Mesothelial cell of epicardium (in vitro differentiated cells): ENCODE data around the gene KRTAP10-2. TPM values are rescaled to one million over a fixed set of nuclear protein-coding genes. Genes with fewer than 3 reads are reported as not detected.
"Not testable (repeated sequence)": the region's sequence is repeated elsewhere in the genome, so short reads cannot be mapped to it uniquely, and the experiment has no call there.

Experiments
- DNase-seq, 2 experiments: peaks; one replicate each; pipeline ENCODE4 v3.0.0; 2021; ENCODE audit warnings: low spot score in 2 of 2; ENCODE audit not compliant: unreplicated experiment in 2 of 2
- H3K27ac Mint-ChIP-seq: 2 replicates; pipeline ENCODE4 v1.8.0; 2021; ENCODE audit warnings: mixed read lengths
- H3K27me3 Mint-ChIP-seq: 2 replicates; pipeline ENCODE4 v1.8.0; 2021; ENCODE audit warnings: low read depth, mixed read lengths
- H3K36me3 Mint-ChIP-seq: 2 replicates; pipeline ENCODE4 v1.8.0; 2021; ENCODE audit warnings: mixed read lengths
- H3K4me1 Mint-ChIP-seq: 2 replicates; pipeline ENCODE4 v1.8.0; 2021; ENCODE audit warnings: mixed read lengths
- H3K4me3 Mint-ChIP-seq: 2 replicates; pipeline ENCODE4 v1.8.0; 2021; ENCODE audit warnings: mild to moderate bottlenecking, moderate library complexity, mixed read lengths
- H3K9me3 Mint-ChIP-seq: 2 replicates; pipeline ENCODE4 v1.8.0; 2021; ENCODE audit warnings: mixed read lengths
- total RNA-seq: library from RNA; stranded (reverse); gene quantifications from 3 replicates; pipeline ENCODE4 v1.2.1, GENCODE V29; 2021
- TF ChIP-seq, protein P1 (sequence below): fragments of 200-600 bp; sonication (generic); IDR thresholded peaks from one replicate; pipeline ENCODE4 v1.5.0; 2021; ENCODE audit warnings: antibody characterized with exemption; ENCODE audit not compliant: unreplicated experiment

Gene KRTAP10-2, protein sequence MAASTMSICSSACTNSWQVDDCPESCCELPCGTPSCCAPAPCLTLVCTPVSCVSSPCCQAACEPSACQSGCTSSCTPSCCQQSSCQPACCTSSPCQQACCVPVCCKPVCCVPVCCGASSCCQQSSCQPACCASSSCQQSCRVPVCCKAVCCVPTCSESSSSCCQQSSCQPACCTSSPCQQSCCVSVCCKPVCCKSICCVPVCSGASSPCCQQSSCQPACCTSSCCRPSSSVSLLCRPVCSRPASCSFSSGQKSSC
- total RNA-seq = not detected in 3 replicates

DNA sequence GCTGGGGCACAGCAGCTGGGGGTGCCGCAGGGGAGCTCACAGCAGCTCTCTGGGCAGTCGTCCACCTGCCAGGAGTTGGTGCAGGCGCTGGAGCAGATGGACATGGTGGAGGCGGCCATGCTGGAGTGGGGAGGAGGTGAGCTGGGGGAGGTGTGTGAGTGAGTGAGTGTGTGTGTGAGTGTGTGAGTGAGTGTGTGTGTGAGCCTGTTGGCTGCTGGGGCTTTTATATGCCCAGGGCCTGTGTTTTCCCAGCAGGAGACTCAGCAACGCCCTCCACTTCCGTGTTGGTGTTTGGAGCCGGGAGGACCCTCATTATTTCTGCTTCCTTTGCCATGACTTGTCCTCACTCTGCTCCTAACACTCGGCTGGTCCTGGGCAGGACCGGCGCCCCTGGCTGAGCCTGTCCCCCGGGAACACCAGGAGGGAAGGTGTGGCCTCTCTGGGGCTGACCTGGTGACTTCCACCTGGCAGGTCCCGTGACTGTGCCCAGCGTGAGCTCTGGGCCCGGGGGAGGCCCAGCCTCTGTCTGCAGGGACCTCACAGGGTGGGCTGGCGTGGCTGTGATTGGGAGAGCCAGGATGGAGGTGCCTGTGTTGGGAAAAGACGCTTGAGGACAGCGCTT lies at the start of gene KRTAP10-2:
Gene KRTAP10-2, minus strand, starts transcription at position 166 of the 622 bp plus-strand sequence. Its CDS starts 47 bp downstream, at position 119.
- peaks cover 7% of the 10 kb centered on the region for H3K36me3 Mint-ChIP-seq
- H3K9me3 Mint-ChIP-seq = peaks cover 23% of the 10 kb centered on the region
- H3K4me3 Mint-ChIP-seq = no peak within 1 kb of the TSS
- no peaks in the 10 kb centered on the region for H3K27me3 Mint-ChIP-seq
- peaks cover 35% of the 10 kb centered on the region for H3K4me1 Mint-ChIP-seq
- H3K27ac Mint-ChIP-seq = peak within 1 kb of the TSS; percentile 59
- TF ChIP-seq, protein P1, sequence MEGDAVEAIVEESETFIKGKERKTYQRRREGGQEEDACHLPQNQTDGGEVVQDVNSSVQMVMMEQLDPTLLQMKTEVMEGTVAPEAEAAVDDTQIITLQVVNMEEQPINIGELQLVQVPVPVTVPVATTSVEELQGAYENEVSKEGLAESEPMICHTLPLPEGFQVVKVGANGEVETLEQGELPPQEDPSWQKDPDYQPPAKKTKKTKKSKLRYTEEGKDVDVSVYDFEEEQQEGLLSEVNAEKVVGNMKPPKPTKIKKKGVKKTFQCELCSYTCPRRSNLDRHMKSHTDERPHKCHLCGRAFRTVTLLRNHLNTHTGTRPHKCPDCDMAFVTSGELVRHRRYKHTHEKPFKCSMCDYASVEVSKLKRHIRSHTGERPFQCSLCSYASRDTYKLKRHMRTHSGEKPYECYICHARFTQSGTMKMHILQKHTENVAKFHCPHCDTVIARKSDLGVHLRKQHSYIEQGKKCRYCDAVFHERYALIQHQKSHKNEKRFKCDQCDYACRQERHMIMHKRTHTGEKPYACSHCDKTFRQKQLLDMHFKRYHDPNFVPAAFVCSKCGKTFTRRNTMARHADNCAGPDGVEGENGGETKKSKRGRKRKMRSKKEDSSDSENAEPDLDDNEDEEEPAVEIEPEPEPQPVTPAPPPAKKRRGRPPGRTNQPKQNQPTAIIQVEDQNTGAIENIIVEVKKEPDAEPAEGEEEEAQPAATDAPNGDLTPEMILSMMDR = no peak
- peak in 1 of 2 experiments; percentile 34 for DNase-seq

DNA sequence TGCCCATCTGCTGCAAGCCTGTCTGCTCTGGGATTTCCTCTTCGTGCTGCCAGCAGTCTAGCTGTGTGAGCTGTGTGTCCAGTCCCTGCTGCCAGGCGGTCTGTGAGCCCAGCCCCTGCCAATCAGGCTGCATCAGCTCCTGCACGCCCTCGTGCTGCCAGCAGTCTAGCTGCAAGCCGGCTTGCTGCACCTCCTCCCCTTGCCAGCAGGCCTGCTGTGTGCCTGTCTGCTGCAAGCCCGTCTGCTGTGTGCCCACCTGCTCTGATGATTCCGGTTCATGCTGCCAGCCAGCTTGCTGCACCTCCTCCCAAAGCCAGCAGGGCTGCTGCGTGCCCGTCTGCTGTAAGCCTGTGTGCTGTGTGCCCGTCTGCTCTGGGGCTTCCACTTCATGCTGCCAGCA lies 49.8 kb upstream of the KRTAP10-2 start:
- not testable (repeated sequence) for H3K4me1 Mint-ChIP-seq, H3K36me3 Mint-ChIP-seq, H3K4me3 Mint-ChIP-seq, DNase-seq, H3K27ac Mint-ChIP-seq
- Mint-ChIP-seq H3K9me3 (peaks cover 24% of the 10 kb centered on the region), H3K27me3 (peaks cover 17% of the 10 kb centered on the region)

DNA sequence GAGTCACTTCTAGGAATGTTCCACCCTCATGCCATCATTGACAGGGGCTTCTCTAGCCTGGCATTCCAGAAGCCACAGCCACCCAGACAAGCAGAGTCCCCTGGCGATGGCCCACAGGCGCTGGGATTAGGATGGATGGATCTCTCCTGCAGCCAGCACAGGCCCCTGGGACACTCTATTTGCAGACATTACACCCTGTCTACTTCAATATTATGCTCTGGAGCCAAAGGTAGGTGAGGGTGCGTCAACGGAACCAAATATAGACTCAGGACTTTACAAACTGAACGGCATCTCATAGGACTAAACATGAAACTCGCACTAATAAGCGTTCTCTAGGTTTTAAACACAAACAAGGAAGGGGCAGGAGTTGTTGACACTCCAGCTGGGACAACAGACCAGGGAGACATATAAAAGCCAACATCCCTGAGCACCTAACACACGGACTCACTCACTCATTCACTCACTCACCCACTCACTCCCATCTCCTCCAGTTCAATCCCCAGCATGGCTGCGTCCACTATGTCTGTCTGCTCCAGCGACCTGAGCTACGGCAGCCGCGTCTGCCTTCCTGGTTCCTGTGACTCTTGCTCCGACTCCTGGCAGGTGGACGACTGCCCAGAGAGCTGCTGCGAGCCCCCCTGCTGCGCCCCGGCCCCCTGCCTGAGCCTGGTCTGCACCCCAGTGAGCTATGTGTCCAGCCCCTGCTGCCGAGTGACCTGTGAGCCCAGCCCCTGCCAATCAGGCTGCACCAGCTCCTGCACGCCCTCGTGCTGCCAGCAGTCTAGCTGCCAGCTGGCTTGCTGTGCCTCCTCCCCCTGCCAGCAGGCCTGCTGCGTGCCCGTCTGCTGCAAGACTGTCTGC lies 49.0 kb upstream of the KRTAP10-2 start, which contains the start of gene KRTAP10-7:
Gene KRTAP10-7, plus strand, starts transcription at position 480 of the 861 bp plus-strand sequence. Its CDS starts 25 bp downstream, at position 505.
- Mint-ChIP-seq H3K9me3 (peaks cover 21% of the 10 kb centered on the region), H3K27me3 (peaks cover 14% of the 10 kb centered on the region)
- H3K36me3 Mint-ChIP-seq, H3K27ac Mint-ChIP-seq, H3K4me3 Mint-ChIP-seq, H3K4me1 Mint-ChIP-seq, DNase-seq: not testable (repeated sequence)

DNA sequence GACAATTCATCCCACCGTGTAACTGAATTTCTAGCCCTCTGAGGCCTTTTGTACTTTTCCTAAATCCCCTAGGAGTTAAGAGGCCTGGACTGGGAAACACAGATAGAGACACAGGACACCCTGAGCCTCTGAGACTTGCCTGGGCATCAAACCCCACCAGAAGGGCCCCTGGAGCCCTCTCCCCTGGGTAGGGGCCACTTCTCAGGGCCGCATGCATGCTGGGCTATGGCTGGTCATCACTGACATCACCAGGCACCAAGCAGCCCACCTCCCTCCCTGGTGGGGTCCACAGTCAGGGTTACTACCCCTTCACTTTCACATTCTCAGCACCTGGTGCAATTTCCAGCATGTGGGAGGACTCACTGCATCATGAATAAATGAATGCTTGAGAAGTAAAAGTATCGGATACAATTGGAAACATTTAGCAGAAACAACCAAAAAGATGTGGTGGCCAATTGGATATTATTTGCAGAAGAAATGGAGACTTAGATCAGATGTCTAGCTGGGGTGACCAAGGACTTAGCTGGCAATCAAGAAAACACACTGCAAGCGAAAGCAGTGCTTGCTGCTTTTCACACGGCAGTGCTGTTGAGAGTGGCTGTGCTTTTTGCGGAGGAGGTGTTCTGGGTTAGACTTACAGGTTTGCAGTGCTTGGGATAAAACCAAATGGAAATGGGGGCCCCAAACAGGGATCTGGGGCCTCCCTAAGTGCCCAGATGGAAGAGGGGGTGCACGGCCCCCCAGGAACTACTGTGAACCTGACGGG lies 48.1 kb upstream of the KRTAP10-2 start:
- Mint-ChIP-seq H3K9me3 (peaks cover 14% of the 10 kb centered on the region), H3K4me1 (peaks cover 3% of the 10 kb centered on the region), H3K36me3 (peaks cover 3% of the 10 kb centered on the region), H3K27me3 (peaks cover 8% of the 10 kb centered on the region), H3K4me3 (no peak overlapping the region), H3K27ac (no peak overlapping the region)
- no peak for DNase-seq
- TF ChIP-seq, protein P1 = no peak

DNA sequence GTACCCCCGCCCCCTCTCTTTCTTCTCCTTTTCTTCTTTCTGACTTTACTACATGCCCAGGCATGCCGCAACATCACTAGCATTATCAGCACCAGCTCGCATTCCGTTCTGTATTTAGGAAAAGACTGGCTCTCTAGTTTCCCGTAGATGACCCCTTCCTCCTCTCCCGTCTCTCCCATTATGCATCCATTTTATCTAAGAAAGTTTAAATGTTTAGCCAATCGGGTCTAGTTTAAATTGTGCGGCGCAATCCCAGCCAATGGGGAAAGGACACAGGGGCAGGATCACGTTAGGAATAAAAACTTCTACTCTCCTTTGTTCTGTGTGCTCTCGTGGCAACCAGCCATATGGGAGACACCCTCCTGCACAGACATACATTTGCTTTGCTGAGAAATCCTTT lies 46.8 kb upstream of the KRTAP10-2 start:
- Mint-ChIP-seq H3K9me3 (peaks cover 12% of the 10 kb centered on the region), H3K4me3 (no peak overlapping the region), H3K36me3 (peaks cover 3% of the 10 kb centered on the region), H3K27ac (no peak overlapping the region), H3K4me1 (peaks cover 15% of the 10 kb centered on the region), H3K27me3 (peaks cover 2% of the 10 kb centered on the region)
- no peak for DNase-seq
- TF ChIP-seq, protein P1 = no peak

DNA sequence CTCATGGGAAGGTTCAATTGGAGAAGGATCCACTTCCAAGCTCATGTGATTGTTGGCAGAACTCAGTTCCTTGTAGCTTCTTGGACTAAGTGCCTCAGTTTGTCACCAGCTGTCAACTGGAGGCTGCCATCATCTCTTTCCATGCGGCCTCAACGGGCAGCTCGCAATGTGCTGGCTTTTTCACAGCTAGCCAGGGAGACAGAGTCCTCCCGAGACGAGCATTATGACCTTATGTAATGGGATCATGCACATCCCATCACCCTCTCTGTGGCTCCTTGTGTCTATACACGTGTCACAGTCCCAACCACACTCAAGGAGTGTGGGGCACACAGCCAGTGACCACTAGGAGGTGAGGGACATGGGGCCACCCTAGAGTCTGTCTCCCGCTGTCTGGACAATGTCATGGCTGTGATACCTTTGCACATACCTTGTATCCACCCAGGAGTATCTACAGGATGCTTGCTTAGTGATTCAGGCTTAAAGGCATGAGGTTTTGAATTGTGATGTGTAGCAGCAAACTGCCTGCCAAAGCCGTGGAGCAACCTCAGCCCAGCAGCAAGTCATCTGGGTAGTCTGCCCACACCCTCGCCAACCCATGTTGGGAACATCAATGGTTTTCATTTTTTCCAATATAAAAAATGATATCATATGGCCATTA lies 44.9 kb upstream of the KRTAP10-2 start:
- Mint-ChIP-seq H3K27ac (no peak overlapping the region), H3K36me3 (peaks cover 3% of the 10 kb centered on the region), H3K4me3 (no peak overlapping the region), H3K4me1 (peaks cover 15% of the 10 kb centered on the region), H3K9me3 (peaks cover 12% of the 10 kb centered on the region), H3K27me3 (no peaks in the 10 kb centered on the region)
- TF ChIP-seq, protein P1 = no peak
- no peak for DNase-seq
